ENCODE data around the gene LIMS1. TPM values are rescaled to one million over a fixed set of nuclear protein-coding genes. Genes with fewer than 3 reads are reported as not detected.

LIMS1 gene
- total RNA-seq, 1 donor from 2014 or later = 50.2 TPM

GRCh38 chr2:108605947-108606346 is 71.7 kb downstream of the LIMS1 start:
- no peak for ATAC-seq
- intact Hi-C loops (cut with DNase I) = no loop called here
- no peak for DNase-seq (ENCODE audit: low spot score)

- ATAC-seq = peak; percentile 39
- intact Hi-C loops (cut with DNase I) = no loop called here
Observed at GRCh38 chr2:108607706-108608301, 73.5 kb downstream of the LIMS1 start.

GRCh38 chr2:108611021-108611420 is 76.8 kb downstream of the LIMS1 start:
- ATAC-seq = no peak
- no peak for DNase-seq (ENCODE audit: low spot score)
- intact Hi-C loops (cut with DNase I) = no loop called here

More at GRCh38 chr2:108607706-108608301, 73.5 kb downstream of the LIMS1 start:
- no peak for DNase-seq (ENCODE audit: low spot score)

- DNase-seq (ENCODE audit: low spot score) (no peak), ATAC-seq (peak; percentile 80)
- intact Hi-C loops (cut with DNase I) = no loop called here
Observed at GRCh38 chr2:108612153-108612513, 77.9 kb downstream of the LIMS1 start.

- ATAC-seq = peak; percentile 9
- intact Hi-C loops (cut with DNase I) = no loop called here
- DNase-seq (ENCODE audit: low spot score) = no peak
Observed at GRCh38 chr2:108612514-108613183, 78.4 kb downstream of the LIMS1 start.

- intact Hi-C loops (cut with DNase I) = no loop called here
- no peak for DNase-seq (ENCODE audit: low spot score)
- peak; percentile 46 for ATAC-seq
Observed at GRCh38 chr2:108613261-108614042, 79.2 kb downstream of the LIMS1 start.

- ATAC-seq (no peak), DNase-seq (ENCODE audit: low spot score) (no peak)
- intact Hi-C loops (cut with DNase I) = no loop called here
Observed at GRCh38 chr2:108614043-108614545, 79.8 kb downstream of the LIMS1 start.

GRCh38 chr2:108614659-108615058 is 80.4 kb downstream of the LIMS1 start:
- no peak for DNase-seq (ENCODE audit: low spot score)
- intact Hi-C loops (cut with DNase I) = no loop called here
- ATAC-seq = no peak

GRCh38 chr2:108615480-108616090 is 81.3 kb downstream of the LIMS1 start:
- intact Hi-C loops (cut with DNase I) = no loop called here
- no peak for DNase-seq (ENCODE audit: low spot score)
- no peak for ATAC-seq

GRCh38 chr2:108616318-108616717 is 82.0 kb downstream of the LIMS1 start:
- DNase-seq (ENCODE audit: low spot score) (no peak), ATAC-seq (no peak)
- intact Hi-C loops (cut with DNase I) = no loop called here

GRCh38 chr2:108616751-108617161 is 82.5 kb downstream of the LIMS1 start:
- DNase-seq (ENCODE audit: low spot score) = no peak
- intact Hi-C loops (cut with DNase I) = no loop called here
- ATAC-seq = no peak

- intact Hi-C loops (cut with DNase I) = no loop called here
- no peak for DNase-seq (ENCODE audit: low spot score)
- no peak for ATAC-seq
Observed at GRCh38 chr2:108617617-108618016, 83.3 kb downstream of the LIMS1 start.

GRCh38 chr2:108619925-108620620 is 85.8 kb downstream of the LIMS1 start:
- ATAC-seq (no peak), DNase-seq (ENCODE audit: low spot score) (no peak)
- intact Hi-C loops (cut with DNase I) = no loop called here

GRCh38 chr2:108620656-108621055 is 86.4 kb downstream of the LIMS1 start:
- intact Hi-C loops (cut with DNase I) = no loop called here
- ATAC-seq = no peak
- no peak for DNase-seq (ENCODE audit: low spot score)

- intact Hi-C loops (cut with DNase I) = no loop called here
- peak; percentile 61 for ATAC-seq
- DNase-seq (ENCODE audit: low spot score) = no peak
Observed at GRCh38 chr2:108621087-108621559, 86.9 kb downstream of the LIMS1 start.

- DNase-seq (ENCODE audit: low spot score) = no peak
- no peak for ATAC-seq
- intact Hi-C loops (cut with DNase I) = no loop called here
Observed at GRCh38 chr2:108621687-108622681, 87.7 kb downstream of the LIMS1 start.

- ATAC-seq (no peak), DNase-seq (ENCODE audit: low spot score) (no peak)
- intact Hi-C loops (cut with DNase I) = no loop called here
Observed at GRCh38 chr2:108623616-108624015, 89.3 kb downstream of the LIMS1 start.

Measured in sciatic nerve (tissue), 2 donors.